Erythroblast (primary cell): Measurements from ENCODE around the gene TEX10.
A peak's percentile ranks its signal among the peaks of the same experiment; 100 is the strongest.
"Not testable (repeated sequence)": the region's sequence is repeated elsewhere in the genome, so short reads cannot be mapped to it uniquely, and the experiment has no call there.

Experiments
- DNase-seq, 2 experiments: peaks; one replicate each; lab custom pipeline; 2025; lab: John Stamatoyannopoulos, UW
- GATA1 ChIP-seq: IDR thresholded peaks from 2 replicates; pipeline ENCODE4 v1.6.1; 2011; ENCODE audit warnings: low read depth, mild to moderate bottlenecking, control low read depth, low read length, moderate library complexity
- POLR2A ChIP-seq: IDR thresholded peaks from 2 replicates; pipeline ENCODE4 v1.6.1; 2011; ENCODE audit warnings: mild to moderate bottlenecking, low read length

TEX10 gene

GRCh38 chr9:100366121-100366520 is 13.4 kb upstream of the TEX10 start:
- DNase-seq = peak in 1 of 2 experiments; percentile 40
- no peak for TF ChIP-seq GATA1
- no peak for TF ChIP-seq POLR2A

- DNase-seq = no peak
- TF ChIP-seq POLR2A = no peak
- no peak for TF ChIP-seq GATA1
These were observed 11.3 kb upstream of the TEX10 start for GRCh38 chr9:100364013-100364412.

DNA sequence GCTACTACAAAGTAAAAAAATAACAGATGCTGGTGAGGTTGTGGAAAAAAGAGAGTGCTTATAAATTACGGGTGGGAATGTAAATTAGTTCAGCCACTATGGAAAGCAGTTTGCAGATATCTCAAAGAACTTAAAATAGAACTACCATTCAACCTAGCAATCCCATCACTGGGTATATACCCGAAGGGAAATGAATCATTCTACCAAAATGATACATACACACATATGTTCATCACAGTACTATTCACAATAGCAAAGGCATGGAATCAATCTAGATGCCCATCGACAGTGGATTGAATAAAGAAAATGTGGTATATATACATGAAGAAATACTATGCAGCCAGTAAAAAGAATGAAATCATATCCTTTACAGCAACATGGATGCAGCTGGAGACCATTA is 6.3 kb upstream of the TEX10 start:
- no peak for TF ChIP-seq GATA1
- DNase-seq = no peak

- TF ChIP-seq GATA1 (no peak), POLR2A (no peak)
- no peak for DNase-seq
These were observed 4.8 kb upstream of the TEX10 start for GRCh38 chr9:100357501-100357900.

DNA sequence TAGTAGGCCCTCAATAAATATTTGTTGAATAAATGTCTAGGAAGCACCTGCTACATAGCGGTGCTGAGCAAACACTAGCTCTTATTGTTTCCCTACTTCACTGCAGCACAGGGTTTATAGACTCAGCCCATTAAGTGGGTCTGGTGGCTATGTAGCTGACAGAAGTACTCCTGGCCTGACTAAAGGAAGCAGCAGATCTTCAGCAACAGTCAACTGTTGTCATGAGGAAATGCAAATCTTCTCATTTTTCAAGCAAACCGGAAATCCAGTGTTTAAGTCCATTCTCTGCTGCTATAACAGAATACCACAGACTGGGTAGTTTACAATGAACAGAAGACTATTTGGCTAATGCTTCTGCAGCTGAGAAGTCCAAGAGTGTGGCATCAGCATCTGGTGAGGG is 2.8 kb upstream of the TEX10 start:
- no peak for DNase-seq
- TF ChIP-seq GATA1 (no peak), POLR2A (no peak)

GRCh38 chr9:100354121-100354800 is 1.5 kb upstream of the TEX10 start:
- TF ChIP-seq POLR2A (no peak), GATA1 (no peak)
- DNase-seq = peak in 1 of 2 experiments; percentile 13

- no peak for TF ChIP-seq POLR2A
- TF ChIP-seq GATA1 = no peak
- peak; percentile 68 to 75 for DNase-seq
These were observed 478 bp downstream of the TEX10 start for GRCh38 chr9:100352201-100352726.

GRCh38 chr9:100351508-100351907 is 1.2 kb downstream of the TEX10 start:
- DNase-seq = no peak

GRCh38 chr9:100350188-100350587 is 2.6 kb downstream of the TEX10 start:
- peak in 1 of 2 experiments; percentile 13 for DNase-seq
- no peak for TF ChIP-seq POLR2A
- no peak for TF ChIP-seq GATA1

More at GRCh38 chr9:100351508-100351907, 1.2 kb downstream of the TEX10 start:
- TF ChIP-seq GATA1 (no peak), POLR2A (no peak)

GRCh38 chr9:100346836-100347235 is 5.9 kb downstream of the TEX10 start:
- DNase-seq = no peak
- TF ChIP-seq GATA1 = no peak
- TF ChIP-seq POLR2A = no peak

- DNase-seq = no peak
- TF ChIP-seq POLR2A = no peak
- TF ChIP-seq GATA1 = no peak
These were observed 10.9 kb downstream of the TEX10 start for GRCh38 chr9:100341889-100342288.

- DNase-seq = no peak
- TF ChIP-seq POLR2A (no peak), GATA1 (no peak)
These were observed 12.5 kb downstream of the TEX10 start for GRCh38 chr9:100340224-100340623.

- DNase-seq = not testable (repeated sequence)
These were observed 14.0 kb downstream of the TEX10 start for GRCh38 chr9:100338736-100339135.

DNA sequence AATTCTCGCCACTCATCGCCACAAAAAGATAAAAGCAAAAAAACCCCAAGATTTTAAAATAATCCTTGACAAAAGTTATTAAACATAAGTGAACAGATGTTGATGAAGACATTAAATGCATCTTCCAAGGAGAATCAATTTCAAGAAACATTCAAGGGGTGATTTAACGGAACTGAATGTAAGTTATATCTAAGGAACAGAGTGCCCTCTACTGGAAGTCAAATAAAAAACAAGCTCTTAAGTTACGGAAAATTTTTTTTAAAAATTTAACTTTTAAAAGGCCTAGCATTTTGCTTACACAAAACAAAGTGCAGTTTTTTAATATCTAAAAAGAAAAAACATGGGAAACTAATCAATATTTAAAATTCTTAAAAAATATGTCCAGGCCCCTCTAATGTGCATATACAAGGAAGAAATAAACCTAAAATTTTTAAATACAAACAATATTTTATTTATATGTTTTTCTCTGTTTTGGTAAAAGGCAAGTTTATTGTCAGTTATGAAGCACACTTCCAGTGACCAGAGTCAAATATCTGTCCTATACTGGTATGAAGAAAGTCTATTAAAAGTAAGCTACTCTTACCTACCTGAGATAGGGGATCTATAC is 28.0 kb downstream of the TEX10 start:
- TF ChIP-seq GATA1 (no peak), POLR2A (no peak)
- peak; percentile 60 to 67 for DNase-seq

- TF ChIP-seq POLR2A (no peak), GATA1 (no peak)
- peak; percentile 67 to 76 for DNase-seq
These were observed 29.7 kb downstream of the TEX10 start for GRCh38 chr9:100322954-100323536.

- no peak for DNase-seq
- no peak for TF ChIP-seq POLR2A
- no peak for TF ChIP-seq GATA1
These were observed 35.0 kb downstream of the TEX10 start for GRCh38 chr9:100317706-100318105.
